Measurements from ENCODE around the gene DENND1A. TPM values are rescaled to one million over a fixed set of nuclear protein-coding genes. Genes with fewer than 3 reads are reported as not detected.

DENND1A gene
- total RNA-seq, 2 donors from 2014 or later: 18.9 to 26.8 TPM

DNA sequence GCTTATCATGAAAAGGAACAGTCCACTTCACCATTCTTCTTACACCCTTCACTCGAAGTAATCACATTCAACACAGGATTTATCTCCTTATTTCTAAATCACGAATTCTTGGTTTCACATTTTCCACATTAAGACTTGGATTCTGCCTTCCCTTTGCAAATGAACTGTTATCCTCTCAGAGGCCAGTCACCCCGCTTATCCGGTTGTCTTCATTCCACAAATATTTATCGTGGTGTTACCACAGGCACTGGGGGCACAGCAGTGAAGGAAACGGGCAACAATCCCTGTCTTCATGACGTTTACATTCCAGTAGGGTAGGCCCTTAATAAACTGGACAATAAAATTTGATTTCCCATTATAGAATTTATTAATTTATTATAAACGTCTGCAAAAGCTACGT, 284.2 kb downstream of the DENND1A start:
- no peaks in the 10 kb centered on the region for H3K4me1 ChIP-seq (replicated peaks)
- no peaks in the 10 kb centered on the region for H3K9me3 ChIP-seq
- TF ChIP-seq POLR2AphosphoS5 (IDR thresholded peaks at IDR 0.05) (no peak), POLR2A (IDR thresholded peaks at IDR 0.05) (no peak)
- TF ChIP-seq, protein P1, sequence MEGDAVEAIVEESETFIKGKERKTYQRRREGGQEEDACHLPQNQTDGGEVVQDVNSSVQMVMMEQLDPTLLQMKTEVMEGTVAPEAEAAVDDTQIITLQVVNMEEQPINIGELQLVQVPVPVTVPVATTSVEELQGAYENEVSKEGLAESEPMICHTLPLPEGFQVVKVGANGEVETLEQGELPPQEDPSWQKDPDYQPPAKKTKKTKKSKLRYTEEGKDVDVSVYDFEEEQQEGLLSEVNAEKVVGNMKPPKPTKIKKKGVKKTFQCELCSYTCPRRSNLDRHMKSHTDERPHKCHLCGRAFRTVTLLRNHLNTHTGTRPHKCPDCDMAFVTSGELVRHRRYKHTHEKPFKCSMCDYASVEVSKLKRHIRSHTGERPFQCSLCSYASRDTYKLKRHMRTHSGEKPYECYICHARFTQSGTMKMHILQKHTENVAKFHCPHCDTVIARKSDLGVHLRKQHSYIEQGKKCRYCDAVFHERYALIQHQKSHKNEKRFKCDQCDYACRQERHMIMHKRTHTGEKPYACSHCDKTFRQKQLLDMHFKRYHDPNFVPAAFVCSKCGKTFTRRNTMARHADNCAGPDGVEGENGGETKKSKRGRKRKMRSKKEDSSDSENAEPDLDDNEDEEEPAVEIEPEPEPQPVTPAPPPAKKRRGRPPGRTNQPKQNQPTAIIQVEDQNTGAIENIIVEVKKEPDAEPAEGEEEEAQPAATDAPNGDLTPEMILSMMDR (IDR thresholded peaks at IDR 0.05): no peak
- H3K36me3 ChIP-seq: no peaks in the 10 kb centered on the region
- H3K27ac ChIP-seq: no peak overlapping the region
- DNase-seq (ENCODE audit: low spot score): no peak
- no peaks in the 10 kb centered on the region for H3K27me3 ChIP-seq (replicated peaks; ENCODE audit: insufficient read depth)
- 93% methylated on average over 9 of the region's 9 CpGs for WGBS
- no peak overlapping the region for H3K4me3 ChIP-seq
- intact Hi-C loops (cut with DNase I): no loop called here

DNA sequence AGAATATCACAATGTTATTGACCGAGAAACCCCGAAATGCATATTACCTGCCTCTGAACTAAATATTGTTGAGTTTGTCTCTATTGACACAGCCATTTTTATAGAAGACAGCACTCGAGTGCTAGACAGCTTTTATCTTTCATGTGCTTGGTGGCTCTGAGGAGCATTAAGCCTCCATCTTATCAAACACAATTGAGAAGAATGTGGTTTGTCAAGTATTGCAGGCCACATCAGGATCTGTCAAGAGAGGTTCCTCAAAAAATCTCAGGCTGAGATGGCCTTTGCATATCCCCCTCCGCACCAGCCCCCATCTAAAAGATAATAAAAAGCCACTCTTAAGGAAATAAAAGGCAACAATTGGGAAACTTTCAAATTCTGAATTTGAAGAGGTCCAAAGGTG, 284.8 kb downstream of the DENND1A start:
- no peak for DNase-seq (ENCODE audit: low spot score)
- no peak overlapping the region for H3K4me3 ChIP-seq
- no peaks in the 10 kb centered on the region for H3K36me3 ChIP-seq
- no peaks in the 10 kb centered on the region for H3K27me3 ChIP-seq (replicated peaks; ENCODE audit: insufficient read depth)
- intact Hi-C loops (cut with DNase I): no loop called here
- H3K9me3 ChIP-seq: no peaks in the 10 kb centered on the region
- WGBS: 85% methylated on average over 4 of the region's 4 CpGs
- H3K4me1 ChIP-seq (replicated peaks): no peaks in the 10 kb centered on the region
- H3K27ac ChIP-seq: no peak overlapping the region
- TF ChIP-seq, protein P1 (IDR thresholded peaks at IDR 0.05): no peak
- TF ChIP-seq POLR2AphosphoS5 (IDR thresholded peaks at IDR 0.05) (no peak), POLR2A (IDR thresholded peaks at IDR 0.05) (no peak)

DNA sequence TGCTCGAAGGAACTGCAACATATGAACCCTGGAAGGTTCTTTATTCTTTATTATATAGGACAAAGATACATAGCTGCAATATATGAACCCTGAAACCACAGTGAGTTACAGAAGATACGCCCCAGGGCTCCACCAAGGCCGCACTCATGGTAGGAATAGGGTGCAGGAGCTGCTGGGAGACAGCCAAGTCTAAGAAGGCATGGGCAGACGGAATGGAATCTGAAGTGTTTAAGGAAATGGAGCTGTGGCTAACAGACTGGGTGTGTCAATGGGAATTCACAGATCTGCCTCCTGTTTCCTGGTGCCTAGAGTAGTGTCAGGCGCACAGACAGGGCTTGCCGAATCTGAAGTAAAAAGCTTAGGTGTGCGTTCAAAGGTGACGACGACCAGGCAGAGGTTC, 286.4 kb downstream of the DENND1A start:
- Histone ChIP-seq H3K27me3 (replicated peaks; ENCODE audit: insufficient read depth) (no peaks in the 10 kb centered on the region), H3K36me3 (no peaks in the 10 kb centered on the region), H3K4me1 (replicated peaks) (no peaks in the 10 kb centered on the region), H3K4me3 (no peak overlapping the region), H3K27ac (no peak overlapping the region), H3K9me3 (no peaks in the 10 kb centered on the region)
- DNase-seq (ENCODE audit: low spot score): no peak
- TF ChIP-seq POLR2AphosphoS5 (IDR thresholded peaks at IDR 0.05) (no peak), POLR2A (IDR thresholded peaks at IDR 0.05) (no peak)
- TF ChIP-seq, protein P1 (IDR thresholded peaks at IDR 0.05): no peak
- 94% methylated on average over 9 of the region's 9 CpGs for WGBS
- intact Hi-C loops (cut with DNase I): no loop called here

DNA sequence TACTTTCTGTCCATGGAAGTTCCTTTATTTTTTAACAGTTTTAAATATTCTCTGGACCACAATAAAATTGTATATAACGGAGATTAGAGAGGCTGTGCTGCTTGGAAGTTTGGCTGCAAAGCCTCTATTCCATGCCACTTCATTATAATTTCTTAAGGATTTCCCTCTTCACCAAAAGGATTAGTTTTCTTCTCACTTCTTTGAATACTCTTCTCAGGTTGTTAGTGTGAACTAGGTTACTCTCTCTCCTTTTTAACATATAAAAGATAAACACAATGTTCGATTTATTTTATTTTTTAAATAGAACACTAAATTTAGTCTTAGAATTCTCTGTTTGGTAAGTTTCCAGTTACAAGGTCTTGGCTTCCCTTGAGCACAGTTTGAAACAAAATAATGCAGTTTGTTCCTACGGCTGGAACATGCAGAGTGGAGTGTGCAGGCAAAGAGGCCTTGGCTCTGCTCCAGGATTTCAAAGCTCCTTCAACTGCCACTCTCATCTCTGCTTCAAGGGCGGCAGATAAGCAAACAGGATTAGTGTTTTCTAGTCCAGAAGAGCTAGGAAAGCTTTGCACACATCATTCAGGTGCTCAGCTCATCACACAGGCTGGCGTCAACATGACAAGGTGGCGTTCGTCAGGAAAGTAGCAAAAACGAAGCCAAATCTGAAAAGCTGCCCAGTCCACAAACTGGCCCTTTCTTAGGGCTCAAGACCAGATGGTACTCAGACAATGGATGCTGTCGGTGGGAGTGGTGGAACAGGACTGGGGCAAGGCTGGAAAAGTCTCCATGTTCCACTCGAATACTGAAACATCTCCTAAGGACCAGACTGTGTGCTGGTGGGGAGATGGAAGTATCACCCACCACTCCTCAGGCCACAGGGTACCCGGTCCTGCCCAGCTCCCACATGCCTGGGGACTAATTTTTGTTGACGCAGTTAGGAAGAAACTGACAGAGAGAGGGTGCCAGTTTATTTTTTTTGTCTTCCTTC, 287.3 kb downstream of the DENND1A start:
- Histone ChIP-seq H3K9me3 (no peaks in the 10 kb centered on the region), H3K27ac (no peak overlapping the region), H3K27me3 (replicated peaks; ENCODE audit: insufficient read depth) (no peaks in the 10 kb centered on the region), H3K36me3 (no peaks in the 10 kb centered on the region), H3K4me1 (replicated peaks) (no peaks in the 10 kb centered on the region), H3K4me3 (no peak overlapping the region)
- TF ChIP-seq, protein P1 (IDR thresholded peaks at IDR 0.05): no peak
- TF ChIP-seq POLR2A (IDR thresholded peaks at IDR 0.05) (no peak), POLR2AphosphoS5 (IDR thresholded peaks at IDR 0.05) (no peak)
- WGBS: 31% methylated on average over 12 of the region's 12 CpGs
- peak; percentile 26 for DNase-seq (ENCODE audit: low spot score)
- intact Hi-C loops (cut with DNase I): no loop called here

DNA sequence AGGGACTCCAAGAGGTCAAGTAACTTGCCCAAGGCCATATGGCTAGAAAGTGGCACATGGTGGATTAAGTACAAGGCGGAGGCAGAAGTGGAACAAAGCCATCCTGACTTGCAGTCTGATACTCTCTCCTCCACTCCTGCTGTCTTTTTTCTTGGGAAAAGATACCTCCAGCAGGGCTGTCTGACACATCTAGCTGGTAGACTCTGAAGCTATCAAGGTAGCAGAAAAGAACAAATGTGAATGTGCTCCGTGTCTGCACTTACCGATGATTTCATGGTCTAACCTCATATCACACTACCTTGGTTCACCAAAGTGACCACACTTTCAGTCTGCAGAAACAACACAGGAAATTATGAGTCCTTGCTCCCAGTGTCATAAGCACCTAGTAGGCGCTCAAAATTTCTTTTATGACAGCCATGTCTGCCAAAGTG, 289.1 kb downstream of the DENND1A start:
- Histone ChIP-seq H3K36me3 (no peaks in the 10 kb centered on the region), H3K4me1 (replicated peaks) (no peaks in the 10 kb centered on the region), H3K4me3 (no peak overlapping the region), H3K27ac (no peak overlapping the region), H3K9me3 (no peaks in the 10 kb centered on the region), H3K27me3 (replicated peaks; ENCODE audit: insufficient read depth) (no peaks in the 10 kb centered on the region)
- DNase-seq (ENCODE audit: low spot score): no peak
- 96% methylated on average over 4 of the region's 4 CpGs for WGBS
- intact Hi-C loops (cut with DNase I): no loop called here
- TF ChIP-seq POLR2A (IDR thresholded peaks at IDR 0.05) (no peak), POLR2AphosphoS5 (IDR thresholded peaks at IDR 0.05) (no peak)
- TF ChIP-seq, protein P1 (IDR thresholded peaks at IDR 0.05): no peak
